ENCODE measurements around the gene CPSF2.
A peak's percentile ranks its signal among the peaks of the same experiment; 100 is the strongest.
"Not testable (repeated sequence)": the region's sequence is repeated elsewhere in the genome, so short reads cannot be mapped to it uniquely, and the experiment has no call there.

Gene CPSF2

DNA sequence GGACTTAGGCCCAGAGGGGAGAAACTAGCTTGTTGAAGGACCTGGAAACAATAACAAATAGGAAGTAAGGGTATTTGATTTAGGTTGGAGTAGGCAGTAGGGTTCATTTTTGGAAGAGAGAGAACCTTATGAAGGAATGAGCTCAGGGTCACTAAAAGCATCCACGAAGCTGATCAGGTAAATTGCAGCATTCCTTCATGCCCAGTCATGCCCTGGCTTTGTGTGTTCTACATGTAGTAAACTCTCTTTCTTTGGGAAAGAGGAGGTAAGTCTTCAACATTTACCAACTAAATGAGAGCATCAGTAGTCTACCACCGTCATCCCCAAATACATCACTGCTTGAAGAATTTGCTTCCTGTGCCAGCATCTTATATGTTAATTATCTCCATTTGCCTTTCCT lies 54.7 kb downstream of the CPSF2 start:
- no peak for TF ChIP-seq CTCF (IDR thresholded peaks at IDR 0.05; ENCODE audit: low read depth, low read length, missing control alignments)
- DNase-seq (ENCODE audit: extremely low read depth, low read depth) = no peak
- no peak overlapping the region for H3K4me3 ChIP-seq (replicated peaks; ENCODE audit: low read depth, low read length)

GRCh38 chr14:92179178-92179577 lies 57.4 kb downstream of the CPSF2 start:
- not testable (repeated sequence) for H3K4me3 ChIP-seq (replicated peaks; ENCODE audit: low read depth, low read length); DNase-seq (ENCODE audit: extremely low read depth, low read depth)

DNA sequence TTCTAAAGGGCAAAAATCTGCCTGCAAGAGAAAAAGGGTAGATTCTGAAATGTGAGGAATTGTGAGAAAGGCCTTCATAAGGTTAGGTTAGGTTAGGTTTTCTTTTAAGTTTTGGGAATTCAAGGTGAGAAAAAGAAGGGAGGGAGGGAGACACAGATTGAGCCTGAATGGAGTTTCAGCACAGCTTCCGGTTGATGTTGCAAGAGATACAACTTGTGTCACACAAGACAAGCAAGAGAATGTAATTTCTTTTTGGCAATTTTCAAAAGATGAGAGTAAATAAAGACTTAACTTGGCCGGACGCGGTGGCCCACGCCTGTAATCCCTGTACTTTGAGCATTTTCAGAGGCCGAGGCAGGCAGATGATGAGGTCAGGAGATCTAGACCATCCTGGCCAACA lies 63.8 kb downstream of the CPSF2 start:
- no peak for TF ChIP-seq CTCF (IDR thresholded peaks at IDR 0.05; ENCODE audit: low read depth, low read length, missing control alignments)
- no peak for DNase-seq (ENCODE audit: extremely low read depth, low read depth)
- H3K4me3 ChIP-seq (replicated peaks; ENCODE audit: low read depth, low read length) = no peak overlapping the region

DNA sequence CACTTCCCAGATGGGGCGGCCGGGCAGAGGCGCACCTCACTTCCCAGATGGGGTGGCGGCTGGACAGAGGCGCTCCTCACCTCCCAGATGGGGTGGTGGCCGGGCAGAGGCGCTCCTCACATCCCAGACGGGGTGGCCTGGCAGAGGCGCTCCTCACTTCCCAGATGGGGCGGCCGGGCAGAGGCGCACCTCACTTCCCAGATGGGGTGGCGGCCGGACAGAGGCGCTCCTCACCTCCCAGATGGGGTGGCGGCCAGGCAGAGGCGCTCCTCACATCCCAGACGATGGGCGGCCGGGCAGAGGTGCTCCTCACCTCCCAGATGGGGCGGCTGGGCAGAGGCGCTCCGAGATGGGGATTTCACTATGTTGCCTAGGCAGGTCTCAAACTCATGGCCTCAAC lies 65.8 kb downstream of the CPSF2 start:
- not testable (repeated sequence) for DNase-seq (ENCODE audit: extremely low read depth, low read depth)

DNA sequence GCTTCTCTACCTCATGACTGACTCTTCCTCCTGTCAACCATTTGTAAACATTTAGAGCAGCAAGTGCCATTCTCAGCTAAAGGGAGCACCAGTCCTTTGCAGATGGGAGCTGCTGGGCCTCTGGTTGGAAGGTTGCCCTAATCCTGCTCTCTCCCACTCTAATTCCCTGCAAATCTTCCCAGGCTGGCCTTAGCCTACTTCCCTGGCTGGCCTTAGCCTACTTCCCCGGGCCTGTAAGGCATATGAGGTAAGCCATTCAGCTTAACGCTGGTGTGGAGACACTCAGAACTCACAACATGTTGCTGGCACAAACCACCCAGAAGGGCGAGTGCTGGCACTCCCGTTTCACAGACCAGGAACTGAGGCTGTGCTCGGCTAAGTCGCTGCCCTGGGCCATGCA lies 69.0 kb downstream of the CPSF2 start:
- no peak for DNase-seq (ENCODE audit: extremely low read depth, low read depth)
- no peak overlapping the region for H3K4me3 ChIP-seq (replicated peaks; ENCODE audit: low read depth, low read length)
- TF ChIP-seq CTCF (IDR thresholded peaks at IDR 0.05; ENCODE audit: low read depth, low read length, missing control alignments) = no peak

More for the DNA sequence above, 65.8 kb downstream of the CPSF2 start:
- H3K4me3 ChIP-seq (replicated peaks; ENCODE audit: low read depth, low read length) = not testable (repeated sequence)

DNA sequence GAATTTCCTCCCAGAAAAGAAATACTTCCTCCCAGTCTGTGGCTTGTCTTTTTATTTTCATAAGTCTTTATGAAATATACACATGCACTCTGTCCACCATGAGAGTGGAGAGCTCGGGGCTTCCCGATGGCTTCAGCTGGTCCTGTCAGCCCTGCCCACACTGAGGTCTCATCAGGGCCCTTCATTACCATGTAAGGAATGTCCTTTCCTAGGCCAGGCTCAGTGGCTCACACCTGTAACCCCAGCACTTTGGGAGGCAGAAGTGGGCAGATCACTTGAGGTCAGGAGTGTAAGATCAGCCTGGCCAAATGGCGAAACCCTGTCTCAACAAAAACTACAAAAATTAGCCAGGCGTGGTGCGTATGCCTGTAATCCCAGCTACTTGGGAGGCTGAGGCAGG lies 77.0 kb downstream of the CPSF2 start:
- no peak for TF ChIP-seq CTCF (IDR thresholded peaks at IDR 0.05; ENCODE audit: low read depth, low read length, missing control alignments)
- no peak overlapping the region for H3K4me3 ChIP-seq (replicated peaks; ENCODE audit: low read depth, low read length)
- DNase-seq (ENCODE audit: extremely low read depth, low read depth) = no peak

DNA sequence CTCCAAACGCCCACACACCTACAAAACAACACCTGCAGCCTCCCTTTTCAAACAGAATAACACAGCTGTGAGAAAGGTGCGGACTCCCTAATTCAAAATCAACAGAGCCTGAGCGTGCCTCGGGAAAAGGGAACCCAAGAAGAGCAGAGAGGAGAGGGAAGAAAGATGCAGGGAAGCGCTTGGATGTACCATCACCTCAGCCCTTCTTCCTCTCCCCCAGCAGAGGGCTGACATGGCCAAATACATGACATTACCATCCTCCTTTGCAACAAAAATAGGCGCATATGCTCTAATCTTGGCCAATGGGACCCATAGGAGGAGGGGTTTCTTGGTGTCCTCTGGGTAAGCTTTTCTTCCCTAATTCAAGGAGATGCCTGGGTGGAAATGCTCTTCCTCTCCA lies 78.0 kb downstream of the CPSF2 start:
- no peak overlapping the region for H3K4me3 ChIP-seq (replicated peaks; ENCODE audit: low read depth, low read length)
- no peak for DNase-seq (ENCODE audit: extremely low read depth, low read depth)
- TF ChIP-seq CTCF (IDR thresholded peaks at IDR 0.05; ENCODE audit: low read depth, low read length, missing control alignments) = peak; percentile 17

DNA sequence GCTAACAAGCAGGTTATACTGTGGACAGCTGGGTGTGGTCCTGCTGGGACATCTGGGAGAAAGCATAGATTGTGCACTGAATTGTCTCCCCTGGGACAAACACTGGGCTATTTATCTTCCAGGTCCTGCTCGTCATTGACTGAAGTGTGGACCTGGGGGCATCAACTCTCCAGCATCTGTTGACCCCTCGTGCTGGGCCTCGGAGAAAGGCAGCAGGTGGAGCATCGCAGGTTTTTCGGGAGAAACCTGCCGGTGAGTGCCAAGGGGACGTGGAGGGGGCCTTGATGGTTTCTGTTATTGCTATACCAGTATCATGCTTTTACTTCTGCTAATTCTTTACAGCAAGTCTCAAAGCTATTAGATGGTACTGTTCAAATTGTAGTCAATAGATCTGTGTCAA lies 81.3 kb downstream of the CPSF2 start:
- TF ChIP-seq CTCF (IDR thresholded peaks at IDR 0.05; ENCODE audit: low read depth, low read length, missing control alignments) = no peak
- DNase-seq (ENCODE audit: extremely low read depth, low read depth) = no peak
- no peak overlapping the region for H3K4me3 ChIP-seq (replicated peaks; ENCODE audit: low read depth, low read length)
